ENCODE data around the gene SPATA45.

SPATA45 gene

GRCh38 chr1:212825798-212826452, 21.5 kb downstream of the SPATA45 start:
- TF ChIP-seq EZH2 (IDR thresholded peaks at IDR 0.05; ENCODE audit: borderline replicate concordance, low read length) (no peak), CTCF (IDR thresholded peaks at IDR 0.05; ENCODE audit: low read length) (no peak)

DNA sequence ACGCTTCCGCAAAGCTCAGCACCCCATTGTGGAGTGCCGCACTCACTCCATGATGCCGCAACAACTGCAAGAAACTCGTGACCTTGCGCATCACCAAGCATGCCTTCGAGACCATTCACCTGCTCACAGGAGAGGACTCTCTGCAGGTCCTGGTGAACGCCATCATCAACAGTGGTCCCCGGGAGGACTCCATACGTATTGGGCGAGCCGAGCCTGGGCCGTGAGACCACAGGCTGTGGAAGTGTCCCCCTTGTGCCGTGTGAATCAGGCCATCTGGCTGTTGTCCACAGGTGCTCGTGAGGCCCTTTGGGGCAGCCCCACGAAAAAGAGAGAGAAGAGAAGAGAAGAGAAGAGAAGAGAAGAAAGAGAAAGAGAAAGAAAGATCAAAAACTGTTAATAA, 23.2 kb downstream of the SPATA45 start:
- Histone ChIP-seq H3K4me3 (ENCODE audit: low read depth, low read length, poor library complexity, severe bottlenecking) (no peak overlapping the region), H3K27me3 (ENCODE audit: insufficient read depth, low read length) (no peaks in the 10 kb centered on the region), H3K9me2 (ENCODE audit: low read depth, low read length) (no peaks in the 10 kb centered on the region), H3K4me2 (ENCODE audit: low read length) (no peak overlapping the region), H3K4me1 (ENCODE audit: insufficient read depth, low read length, severe bottlenecking) (peaks cover 15% of the 10 kb centered on the region), H3K27ac (ENCODE audit: low read depth, low read length, poor library complexity, severe bottlenecking) (no peak overlapping the region), H3K9me3 (ENCODE audit: low read length) (peaks cover 12% of the 10 kb centered on the region; the same call in 1 of the 2 replicates), H2AFZ (ENCODE audit: low read length) (no peak overlapping the region), H4K20me1 (ENCODE audit: insufficient read depth, low read length) (no peaks in the 10 kb centered on the region), H3K36me3 (ENCODE audit: insufficient read depth, low read length) (no peaks in the 10 kb centered on the region), H3K9ac (ENCODE audit: low read length) (no peak overlapping the region), H3F3A (ENCODE audit: insufficient read depth, low read length) (no peaks in the 10 kb centered on the region), H3K79me2 (ENCODE audit: insufficient read depth, low read length) (no peaks in the 10 kb centered on the region)
- no peak for TF ChIP-seq EZH2 (IDR thresholded peaks at IDR 0.05; ENCODE audit: borderline replicate concordance, low read length)
- TF ChIP-seq CTCF (IDR thresholded peaks at IDR 0.05; ENCODE audit: low read length) = no peak

More at GRCh38 chr1:212825798-212826452, 21.5 kb downstream of the SPATA45 start:
- Histone ChIP-seq H3K9ac (ENCODE audit: low read length) (no peak overlapping the region), H3K9me2 (ENCODE audit: low read depth, low read length) (no peaks in the 10 kb centered on the region), H3K4me3 (ENCODE audit: low read depth, low read length, poor library complexity, severe bottlenecking) (no peak overlapping the region), H2AFZ (ENCODE audit: low read length) (no peak overlapping the region), H4K20me1 (ENCODE audit: insufficient read depth, low read length) (no peaks in the 10 kb centered on the region), H3K36me3 (ENCODE audit: insufficient read depth, low read length) (no peaks in the 10 kb centered on the region), H3F3A (ENCODE audit: insufficient read depth, low read length) (no peaks in the 10 kb centered on the region), H3K4me1 (ENCODE audit: insufficient read depth, low read length, severe bottlenecking) (no peaks in the 10 kb centered on the region), H3K79me2 (ENCODE audit: insufficient read depth, low read length) (no peaks in the 10 kb centered on the region), H3K27ac (ENCODE audit: low read depth, low read length, poor library complexity, severe bottlenecking) (no peak overlapping the region), H3K9me3 (ENCODE audit: low read length) (peaks cover 12% of the 10 kb centered on the region; the same call in 1 of the 2 replicates), H3K4me2 (ENCODE audit: low read length) (no peak overlapping the region), H3K27me3 (ENCODE audit: insufficient read depth, low read length) (no peaks in the 10 kb centered on the region)

DNA sequence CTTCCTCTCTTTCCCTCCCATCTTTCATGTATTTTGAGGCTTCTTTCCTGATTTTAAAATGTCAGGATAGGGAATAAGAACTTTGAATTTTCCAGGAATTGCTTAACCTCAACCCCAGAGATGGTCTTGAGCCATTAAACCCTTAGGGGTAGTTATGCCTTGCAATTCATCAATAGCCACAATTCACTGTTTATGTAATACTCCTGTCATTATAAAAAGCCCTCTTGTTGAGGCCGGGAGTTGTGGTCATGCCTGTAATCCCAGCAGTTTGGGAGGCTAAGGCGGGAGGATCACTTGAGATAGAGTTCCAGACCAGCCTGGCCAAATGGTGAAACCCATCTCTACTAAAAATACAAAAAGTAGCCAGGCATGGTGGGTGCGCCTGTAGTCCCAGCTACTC, 24.5 kb downstream of the SPATA45 start:
- Histone ChIP-seq H3K27ac (ENCODE audit: low read depth, low read length, poor library complexity, severe bottlenecking) (no peak overlapping the region), H3K79me2 (ENCODE audit: insufficient read depth, low read length) (no peaks in the 10 kb centered on the region), H3K9ac (ENCODE audit: low read length) (no peak overlapping the region)

More for the DNA sequence above, 24.5 kb downstream of the SPATA45 start:
- peaks cover 12% of the 10 kb centered on the region; the same call in 1 of the 2 replicates for H3K9me3 ChIP-seq (ENCODE audit: low read length)
- H4K20me1 ChIP-seq (ENCODE audit: insufficient read depth, low read length) = no peaks in the 10 kb centered on the region
- no peak for TF ChIP-seq CTCF (IDR thresholded peaks at IDR 0.05; ENCODE audit: low read length)
- no peak overlapping the region for H3K4me3 ChIP-seq (ENCODE audit: low read depth, low read length, poor library complexity, severe bottlenecking)
- H3F3A ChIP-seq (ENCODE audit: insufficient read depth, low read length) = no peaks in the 10 kb centered on the region
- H3K9me2 ChIP-seq (ENCODE audit: low read depth, low read length) = no peaks in the 10 kb centered on the region
- H2AFZ ChIP-seq (ENCODE audit: low read length) = no peak overlapping the region
- no peaks in the 10 kb centered on the region for H3K27me3 ChIP-seq (ENCODE audit: insufficient read depth, low read length)
- H3K36me3 ChIP-seq (ENCODE audit: insufficient read depth, low read length) = no peaks in the 10 kb centered on the region
- H3K4me2 ChIP-seq (ENCODE audit: low read length) = no peak overlapping the region
- peaks cover 18% of the 10 kb centered on the region for H3K4me1 ChIP-seq (ENCODE audit: insufficient read depth, low read length, severe bottlenecking)
